GM23338 (cell line): Measurements from ENCODE around the gene ZBTB7A. TPM values are rescaled to one million over a fixed set of nuclear protein-coding genes. Genes with fewer than 3 reads are reported as not detected.
A peak's percentile ranks its signal among the peaks of the same experiment; 100 is the strongest.

ENCODE experiments used
- ATAC-seq: fragments of 200-7000 bp; cut with Tn5 transposase; 3 replicates; pipeline ENCODE4 v1.9.1; 2020
- DNase-seq: peaks from one replicate; pipeline ENCODE4 v3.0.0-alpha.2; 2015; ENCODE audit warnings: low spot score
- H2AFZ ChIP-seq: fragments of 200-600 bp; sonication (generic); 2 replicates; pipeline ENCODE4 v1.8.0; 2016; ENCODE audit warnings: antibody characterized with exemption, mild to moderate bottlenecking, moderate library complexity
- H3F3A ChIP-seq: fragments of 200-600 bp; sonication (generic); replicated peaks from 2 replicates; pipeline ENCODE4 v1.8.0; 2017; ENCODE audit warnings: antibody characterized with exemption, mixed run types, low read depth
- H3K27ac ChIP-seq: fragments of 200-600 bp; sonication (generic); 2 replicates; pipeline ENCODE4 v1.6.1; 2016; ENCODE audit warnings: low read depth
- H3K27me3 ChIP-seq: fragments of 200-600 bp; sonication (generic); 2 replicates; pipeline ENCODE4 v1.8.0; 2016; ENCODE audit warnings: mild to moderate bottlenecking, mixed run types, moderate library complexity; ENCODE audit not compliant: insufficient read depth
- H3K36me3 ChIP-seq: fragments of 200-600 bp; sonication (generic); 2 replicates; pipeline ENCODE4 v1.8.0; 2016; ENCODE audit warnings: mild to moderate bottlenecking; ENCODE audit not compliant: insufficient read depth
- H3K4me1 ChIP-seq: fragments of 200-600 bp; sonication (generic); 2 replicates; pipeline ENCODE4 v1.8.0; 2016; ENCODE audit warnings: mild to moderate bottlenecking, moderate library complexity; ENCODE audit not compliant: insufficient read depth
- H3K4me2 ChIP-seq: fragments of 200-600 bp; sonication (generic); 2 replicates; pipeline ENCODE4 v1.7.1; 2017; ENCODE audit warnings: mixed run types
- H3K4me3 ChIP-seq: fragments of 200-600 bp; sonication (generic); 2 replicates; pipeline ENCODE4 v1.6.1; 2016; ENCODE audit warnings: mixed run types
- H3K79me2 ChIP-seq: fragments of 200-600 bp; sonication (generic); replicated peaks from 2 replicates; pipeline ENCODE4 v1.8.0; 2017; ENCODE audit warnings: mild to moderate bottlenecking; ENCODE audit not compliant: insufficient read depth
- H3K9me2 ChIP-seq: fragments of 200-600 bp; sonication (generic); 2 replicates; pipeline ENCODE4 v1.8.0; 2017; ENCODE audit not compliant: insufficient read depth
- H4K20me1 ChIP-seq: fragments of 200-600 bp; sonication (generic); replicated peaks from 2 replicates; pipeline ENCODE4 v1.8.0; 2017; ENCODE audit warnings: mild to moderate bottlenecking; ENCODE audit not compliant: insufficient read depth
- H3K27ac Mint-ChIP-seq: 2 replicates; pipeline ENCODE4 v1.8.0; 2020; ENCODE audit warnings: inconsistent platforms, mild to moderate bottlenecking, moderate library complexity, mixed read lengths
- H3K27me3 Mint-ChIP-seq: 3 replicates; pipeline ENCODE4 v1.8.0; 2022; ENCODE audit warnings: low read depth, mild to moderate bottlenecking, moderate library complexity, mixed read lengths, inconsistent platforms; ENCODE audit not compliant: insufficient read depth, poor library complexity
- H3K36me3 Mint-ChIP-seq: 3 replicates; pipeline ENCODE4 v1.8.0; 2021; ENCODE audit warnings: low read depth, mild to moderate bottlenecking, inconsistent platforms, moderate library complexity, mixed read lengths
- H3K4me1 Mint-ChIP-seq: 3 replicates; pipeline ENCODE4 v1.8.0; 2020; ENCODE audit warnings: mild to moderate bottlenecking, inconsistent platforms, mixed read lengths
- H3K4me3 Mint-ChIP-seq: 3 replicates; pipeline ENCODE4 v1.8.0; 2021; ENCODE audit warnings: moderate library complexity, mild to moderate bottlenecking, inconsistent platforms, mixed read lengths
- H3K9me3 Mint-ChIP-seq: 3 replicates; pipeline ENCODE4 v1.8.0; 2020; ENCODE audit warnings: moderate library complexity, mild to moderate bottlenecking, inconsistent platforms, mixed read lengths
- CREB1 ChIP-seq: fragments of 250-450 bp; sonication (Bioruptor Pico); IDR thresholded peaks from 2 replicates; pipeline ENCODE4 v1.5.0; 2020; ENCODE audit warnings: low read depth, mild to moderate bottlenecking, moderate library complexity
- CTCF ChIP-seq, 2 experiments: fragments of 200-600 bp in 1 of 2; sonication (generic) in 1 of 2; conservative IDR thresholded peaks; 2 replicates each; pipeline versions ENCODE4 v1.5.1 to v1.6.1; 2016 to 2017; ENCODE audit warnings: antibody characterized with exemption in 2 of 2, low read depth in 2 of 2, mild to moderate bottlenecking in 2 of 2, moderate library complexity in 1 of 2
- ETS1 ChIP-seq: IDR thresholded peaks from 2 replicates; pipeline ENCODE4 v1.6.1; 2016; ENCODE audit warnings: antibody characterized with exemption
- EZH2 ChIP-seq: fragments of 200-600 bp; sonication (generic); IDR thresholded peaks from one replicate; pipeline ENCODE4 v1.8.0; 2017; ENCODE audit warnings: antibody characterized with exemption, mild to moderate bottlenecking, low read depth; ENCODE audit not compliant: unreplicated experiment
- EZH2phosphoT487 ChIP-seq: fragments of 200-600 bp; sonication (generic); IDR thresholded peaks from one replicate; pipeline ENCODE4 v1.8.1; 2018; ENCODE audit warnings: antibody characterized with exemption; ENCODE audit not compliant: unreplicated experiment
- JUNB ChIP-seq: IDR thresholded peaks from one replicate; pipeline ENCODE4 v1.6.1; 2016; ENCODE audit warnings: antibody characterized with exemption; ENCODE audit not compliant: unreplicated experiment
- NANOG ChIP-seq: IDR thresholded peaks from 2 replicates; pipeline ENCODE4 v1.6.1; 2016; ENCODE audit warnings: antibody characterized with exemption, borderline replicate concordance
- POLR2AphosphoS5 ChIP-seq: IDR thresholded peaks from 2 replicates; pipeline ENCODE4 v1.6.1; 2016; ENCODE audit warnings: antibody characterized with exemption, low read depth
- REST ChIP-seq: IDR thresholded peaks from one replicate; pipeline ENCODE4 v1.6.1; 2018; ENCODE audit warnings: antibody characterized with exemption; ENCODE audit not compliant: unreplicated experiment
- STAT1 ChIP-seq: IDR thresholded peaks from one replicate; pipeline ENCODE4 v1.6.1; 2016; ENCODE audit warnings: antibody characterized with exemption; ENCODE audit not compliant: unreplicated experiment
- ZNF114 ChIP-seq: fragments of 250-450 bp; sonication (Bioruptor Pico); IDR thresholded peaks from 2 replicates; pipeline ENCODE4 v1.5.0; 2020; ENCODE audit warnings: mild to moderate bottlenecking, moderate library complexity
- ZNF331 ChIP-seq: fragments of 250-450 bp; sonication (Bioruptor Pico); IDR thresholded peaks from 2 replicates; pipeline ENCODE4 v1.5.0; 2020; ENCODE audit warnings: low read depth, mild to moderate bottlenecking, moderate library complexity
- ZNF462 ChIP-seq: fragments of 250-450 bp; sonication (Bioruptor Pico); IDR thresholded peaks from 2 replicates; pipeline ENCODE4 v1.5.0; 2020; ENCODE audit warnings: mild to moderate bottlenecking, moderate library complexity
- polyA plus RNA-seq: library from polyadenylated mRNA; unstranded; fragments of >200 nt; fragmentation: Nextera tagmentation; extraction: Ambion mirVana; gene quantifications from 2 replicates; pipeline ENCODE4 v1.2.1, GENCODE V29; 2016
- total RNA-seq: library from RNA; depleted of rRNA; stranded (reverse); fragments of >200 nt; shearing (Covaris generic); gene quantifications from 2 replicates; pipeline ENCODE4 v1.2.3, GENCODE V29; 2014

The ZBTB7A gene
- total and polyA plus RNA-seq, 2 experiments from 2014 or later = 9.5 to 35.0 TPM

- DNase-seq = no peak
- Histone ChIP-seq H3K27ac (peak overlapping the region; percentile 66; the same call in 1 of the 2 replicates), H3K36me3 (no peaks in the 10 kb centered on the region), H3K4me1 (peaks cover 19% of the 10 kb centered on the region), H3K4me3 (no peak overlapping the region), H3K27me3 (no peaks in the 10 kb centered on the region), H2AFZ (no peak overlapping the region), H3K79me2 (peaks cover 89% of the 10 kb centered on the region), H3K9me2 (no peaks in the 10 kb centered on the region), H3F3A (peaks cover 18% of the 10 kb centered on the region), H4K20me1 (peaks cover 56% of the 10 kb centered on the region), H3K4me2 (no peak overlapping the region; the same call in 1 of the 2 replicates)
- TF ChIP-seq CREB1 (CRISPR knock-in tag) (no peak), ZNF462 (no peak), CTCF (conservative IDR thresholded peaks at IDR 0.05; ENCODE audit: low read depth in 2 of 2) (no peak), STAT1 (no peak), POLR2AphosphoS5 (no peak), NANOG (no peak), ETS1 (no peak), JUNB (no peak), ZNF331 (CRISPR knock-in tag) (no peak), EZH2 (no peak), ZNF114 (no peak), REST (no peak), EZH2phosphoT487 (no peak)
- H3K9me3 Mint-ChIP-seq = no peaks in the 10 kb centered on the region; the same call in 2 of the 3 replicates
- H3K27ac Mint-ChIP-seq = no peak overlapping the region
- peaks cover 19% of the 10 kb centered on the region for H3K36me3 Mint-ChIP-seq
- no peak overlapping the region for H3K4me3 Mint-ChIP-seq
- H3K27me3 Mint-ChIP-seq = peaks cover 14% of the 10 kb centered on the region
- H3K4me1 Mint-ChIP-seq = peaks cover 6% of the 10 kb centered on the region
- ATAC-seq = no peak
Observed at GRCh38 chr19:4059453-4059871, 7.2 kb downstream of the ZBTB7A start.
